DOHH2 (cell line): ENCODE measurements around the gene CDK14.

Experiments used
- EZH2phosphoT487 ChIP-seq: fragments of 200-600 bp; sonication (generic); IDR thresholded peaks from 2 replicates; pipeline ENCODE4 v1.6.1; 2017; ENCODE audit warnings: borderline replicate concordance, mild to moderate bottlenecking, antibody characterized with exemption, low read length, moderate library complexity, mixed read lengths
- TF ChIP-seq, protein P1 (sequence below): fragments of 200-600 bp; sonication (generic); IDR thresholded peaks from one replicate; pipeline ENCODE4 v1.5.1; 2014; ENCODE audit warnings: antibody characterized with exemption, mild to moderate bottlenecking, low read depth, low read length; ENCODE audit not compliant: poor library complexity, severe bottlenecking

DNA sequence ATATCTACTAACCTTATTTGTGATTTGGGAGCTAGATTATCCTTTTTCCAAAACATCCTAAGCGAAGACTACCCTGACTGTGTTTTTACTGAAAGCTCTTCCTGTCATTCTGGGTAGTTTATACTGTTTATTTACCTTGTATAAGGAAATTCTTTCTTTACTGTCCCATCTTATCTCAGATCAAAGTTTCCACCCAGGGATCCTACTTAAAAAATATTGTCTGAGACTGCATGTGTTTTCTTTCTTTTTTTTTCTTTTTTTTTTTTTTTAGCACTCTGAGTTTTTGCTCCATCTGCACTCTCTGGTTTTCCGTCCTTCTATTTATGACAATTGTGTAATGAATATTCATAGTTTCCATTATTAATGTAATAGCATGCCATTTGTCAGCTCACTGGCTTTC is 26.5 kb downstream of the CDK14 start:
- TF ChIP-seq, protein P1, sequence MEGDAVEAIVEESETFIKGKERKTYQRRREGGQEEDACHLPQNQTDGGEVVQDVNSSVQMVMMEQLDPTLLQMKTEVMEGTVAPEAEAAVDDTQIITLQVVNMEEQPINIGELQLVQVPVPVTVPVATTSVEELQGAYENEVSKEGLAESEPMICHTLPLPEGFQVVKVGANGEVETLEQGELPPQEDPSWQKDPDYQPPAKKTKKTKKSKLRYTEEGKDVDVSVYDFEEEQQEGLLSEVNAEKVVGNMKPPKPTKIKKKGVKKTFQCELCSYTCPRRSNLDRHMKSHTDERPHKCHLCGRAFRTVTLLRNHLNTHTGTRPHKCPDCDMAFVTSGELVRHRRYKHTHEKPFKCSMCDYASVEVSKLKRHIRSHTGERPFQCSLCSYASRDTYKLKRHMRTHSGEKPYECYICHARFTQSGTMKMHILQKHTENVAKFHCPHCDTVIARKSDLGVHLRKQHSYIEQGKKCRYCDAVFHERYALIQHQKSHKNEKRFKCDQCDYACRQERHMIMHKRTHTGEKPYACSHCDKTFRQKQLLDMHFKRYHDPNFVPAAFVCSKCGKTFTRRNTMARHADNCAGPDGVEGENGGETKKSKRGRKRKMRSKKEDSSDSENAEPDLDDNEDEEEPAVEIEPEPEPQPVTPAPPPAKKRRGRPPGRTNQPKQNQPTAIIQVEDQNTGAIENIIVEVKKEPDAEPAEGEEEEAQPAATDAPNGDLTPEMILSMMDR = no peak
- no peak for TF ChIP-seq EZH2phosphoT487
